ENCODE measurements around the gene NEIL3.

GRCh38 chr4:177287255-177287654 is 22.4 kb upstream of the NEIL3 start:
- no peak for TF ChIP-seq CTCF (IDR thresholded peaks at IDR 0.05)
- no peak for TF ChIP-seq POLR2A (IDR thresholded peaks at IDR 0.05)
- no peak for TF ChIP-seq EP300 (IDR thresholded peaks at IDR 0.05)
